KMS-11 (cell line): ENCODE results near the gene HTR2C.

Source experiments
- H2AFZ ChIP-seq: fragments of 200-600 bp; sonication (generic); 2 replicates; pipeline ENCODE4 v1.6.1; 2016; ENCODE audit warnings: antibody characterized with exemption, mixed run types, low read depth
- H3K27ac ChIP-seq: fragments of 200-600 bp; sonication (generic); 2 replicates; pipeline ENCODE4 v1.6.1; 2016; ENCODE audit warnings: mild to moderate bottlenecking, mixed run types
- H3K27me3 ChIP-seq: fragments of 200-600 bp; sonication (generic); 2 replicates; pipeline ENCODE4 v1.6.1; 2017; ENCODE audit warnings: mild to moderate bottlenecking, low read depth, mixed run types, moderate library complexity; ENCODE audit not compliant: insufficient read depth
- H3K36me3 ChIP-seq: fragments of 200-600 bp; sonication (generic); 2 replicates; pipeline ENCODE4 v1.6.1; 2017; ENCODE audit warnings: mild to moderate bottlenecking, mixed run types; ENCODE audit not compliant: insufficient read depth
- H3K4me1 ChIP-seq: fragments of 200-600 bp; sonication (generic); 2 replicates; pipeline ENCODE4 v1.6.1; 2016; ENCODE audit warnings: mild to moderate bottlenecking, low read depth, mixed run types; ENCODE audit not compliant: poor library complexity, severe bottlenecking
- H3K4me2 ChIP-seq: fragments of 200-600 bp; sonication (generic); 2 replicates; pipeline ENCODE4 v1.7.0; 2016; ENCODE audit warnings: mild to moderate bottlenecking, mixed run types
- H3K4me3 ChIP-seq: fragments of 200-600 bp; sonication (generic); IDR thresholded peaks from 2 replicates; pipeline ENCODE4 v1.6.1; 2017; ENCODE audit warnings: low read depth, low read length, mixed read lengths; ENCODE audit not compliant: insufficient read depth
- H3K79me2 ChIP-seq: fragments of 200-600 bp; sonication (generic); 2 replicates; pipeline ENCODE4 v1.6.1; 2016; ENCODE audit warnings: low read depth, mixed run types; ENCODE audit not compliant: insufficient read depth
- H3K9ac ChIP-seq: fragments of 200-600 bp; sonication (generic); 2 replicates; pipeline ENCODE4 v1.6.1; 2016; ENCODE audit warnings: mild to moderate bottlenecking, mixed run types
- H4K20me1 ChIP-seq: fragments of 200-600 bp; sonication (generic); 2 replicates; pipeline ENCODE4 v1.6.1; 2016; ENCODE audit warnings: mild to moderate bottlenecking, mixed run types; ENCODE audit not compliant: insufficient read depth
- TF ChIP-seq, protein P1 (sequence below): fragments of 200-600 bp; sonication (generic); conservative IDR thresholded peaks from 2 replicates; pipeline ENCODE4 v1.6.1; 2017; ENCODE audit warnings: low read depth, mild to moderate bottlenecking, antibody characterized with exemption, low read length, moderate library complexity, mixed read lengths

Gene HTR2C

GRCh38 chrX:114582698-114583395 is 1.0 kb upstream of the HTR2C start:
- no peak overlapping the region for H3K9ac ChIP-seq
- no peaks in the 10 kb centered on the region for H3K4me1 ChIP-seq
- no peak overlapping the region for H3K27ac ChIP-seq
- H3K4me3 ChIP-seq, result no peak overlapping the region
- H2AFZ ChIP-seq, result no peak overlapping the region
- H3K36me3 ChIP-seq, result no peaks in the 10 kb centered on the region
- no peaks in the 10 kb centered on the region for H3K79me2 ChIP-seq
- no peaks in the 10 kb centered on the region for H3K27me3 ChIP-seq
- TF ChIP-seq, protein P1, sequence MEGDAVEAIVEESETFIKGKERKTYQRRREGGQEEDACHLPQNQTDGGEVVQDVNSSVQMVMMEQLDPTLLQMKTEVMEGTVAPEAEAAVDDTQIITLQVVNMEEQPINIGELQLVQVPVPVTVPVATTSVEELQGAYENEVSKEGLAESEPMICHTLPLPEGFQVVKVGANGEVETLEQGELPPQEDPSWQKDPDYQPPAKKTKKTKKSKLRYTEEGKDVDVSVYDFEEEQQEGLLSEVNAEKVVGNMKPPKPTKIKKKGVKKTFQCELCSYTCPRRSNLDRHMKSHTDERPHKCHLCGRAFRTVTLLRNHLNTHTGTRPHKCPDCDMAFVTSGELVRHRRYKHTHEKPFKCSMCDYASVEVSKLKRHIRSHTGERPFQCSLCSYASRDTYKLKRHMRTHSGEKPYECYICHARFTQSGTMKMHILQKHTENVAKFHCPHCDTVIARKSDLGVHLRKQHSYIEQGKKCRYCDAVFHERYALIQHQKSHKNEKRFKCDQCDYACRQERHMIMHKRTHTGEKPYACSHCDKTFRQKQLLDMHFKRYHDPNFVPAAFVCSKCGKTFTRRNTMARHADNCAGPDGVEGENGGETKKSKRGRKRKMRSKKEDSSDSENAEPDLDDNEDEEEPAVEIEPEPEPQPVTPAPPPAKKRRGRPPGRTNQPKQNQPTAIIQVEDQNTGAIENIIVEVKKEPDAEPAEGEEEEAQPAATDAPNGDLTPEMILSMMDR, result no peak
- no peaks in the 10 kb centered on the region for H4K20me1 ChIP-seq
- no peak overlapping the region for H3K4me2 ChIP-seq

DNA sequence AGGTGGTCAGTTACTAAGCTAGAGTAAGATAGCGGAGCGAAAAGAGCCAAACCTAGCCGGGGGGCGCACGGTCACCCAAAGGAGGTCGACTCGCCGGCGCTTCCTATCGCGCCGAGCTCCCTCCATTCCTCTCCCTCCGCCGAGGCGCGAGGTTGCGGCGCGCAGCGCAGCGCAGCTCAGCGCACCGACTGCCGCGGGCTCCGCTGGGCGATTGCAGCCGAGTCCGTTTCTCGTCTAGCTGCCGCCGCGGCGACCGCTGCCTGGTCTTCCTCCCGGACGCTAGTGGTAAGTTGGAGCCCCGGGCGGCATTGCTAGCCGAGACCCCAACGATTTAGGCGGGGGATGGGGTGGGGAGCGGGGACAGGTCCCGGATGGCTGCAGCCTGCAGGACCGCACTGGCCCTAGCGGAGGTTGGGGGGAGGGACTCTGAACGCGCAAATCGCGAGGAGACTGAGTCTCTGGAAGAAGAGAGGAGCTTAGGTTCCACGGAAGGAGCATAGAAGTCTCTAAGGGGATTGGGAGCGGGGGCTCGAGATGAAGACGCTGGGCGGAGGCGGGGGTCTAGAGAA is 573 bp downstream of the HTR2C start:
- TF ChIP-seq, protein P1, result no peak
- no peak overlapping the region for H3K9ac ChIP-seq
- no peak overlapping the region for H2AFZ ChIP-seq
- H3K27ac ChIP-seq, result no peak overlapping the region
- H3K4me1 ChIP-seq, result no peaks in the 10 kb centered on the region
- no peaks in the 10 kb centered on the region for H3K27me3 ChIP-seq
- no peaks in the 10 kb centered on the region for H3K36me3 ChIP-seq
- H3K79me2 ChIP-seq, result no peaks in the 10 kb centered on the region
- H4K20me1 ChIP-seq, result no peaks in the 10 kb centered on the region
- H3K4me2 ChIP-seq, result no peak overlapping the region
- no peak overlapping the region for H3K4me3 ChIP-seq

DNA sequence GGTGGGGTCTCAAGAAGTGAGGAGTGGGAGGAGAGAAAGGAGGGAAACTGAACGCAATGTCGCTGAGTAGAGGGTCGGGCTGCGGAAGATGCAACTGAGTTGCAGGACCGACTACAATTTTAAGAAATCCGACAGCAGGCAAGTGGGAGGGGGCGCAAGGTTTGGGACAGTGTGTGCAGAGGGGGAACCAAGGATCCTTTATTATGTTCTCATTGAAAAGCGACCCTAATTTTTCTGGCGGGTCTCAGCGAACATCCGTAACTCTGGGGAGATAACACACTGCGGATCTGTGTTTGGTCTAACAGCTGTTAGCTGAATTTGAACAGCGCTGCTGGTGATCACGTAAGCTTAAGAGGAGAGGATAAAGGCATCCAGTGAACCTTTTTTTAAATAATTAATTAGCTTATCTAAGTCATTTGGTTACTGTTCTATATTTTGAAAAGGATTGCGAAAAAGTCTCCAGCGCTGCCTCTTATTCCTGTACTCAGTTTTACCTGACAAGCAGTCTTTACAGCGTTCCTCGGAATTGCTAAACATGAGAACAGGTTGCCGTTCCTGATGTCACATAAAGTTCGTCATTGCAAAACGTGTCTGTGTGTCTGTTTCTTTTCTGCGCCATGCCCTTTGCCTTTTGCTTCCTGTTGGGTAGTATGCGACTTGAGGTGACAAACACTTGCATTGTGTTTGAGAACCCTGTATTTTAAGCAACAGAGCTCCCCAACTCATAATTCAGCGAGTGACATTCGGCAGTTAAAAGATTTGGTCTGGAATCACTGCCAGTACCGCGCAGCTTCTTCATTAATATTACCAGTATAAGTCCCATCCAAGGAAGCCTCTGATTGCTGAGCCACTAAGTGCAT is 1.3 kb downstream of the HTR2C start:
- Histone ChIP-seq H4K20me1 (no peaks in the 10 kb centered on the region), H3K4me3 (no peak overlapping the region), H3K79me2 (no peaks in the 10 kb centered on the region), H3K4me2 (no peak overlapping the region), H3K9ac (no peak overlapping the region), H3K27me3 (no peaks in the 10 kb centered on the region), H3K36me3 (no peaks in the 10 kb centered on the region), H3K4me1 (no peaks in the 10 kb centered on the region), H2AFZ (no peak overlapping the region), H3K27ac (no peak overlapping the region)
- TF ChIP-seq, protein P1, result no peak

GRCh38 chrX:114591121-114591520 is 7.2 kb downstream of the HTR2C start:
- H3K9ac ChIP-seq, result no peak overlapping the region
- H3K27me3 ChIP-seq, result no peaks in the 10 kb centered on the region
- TF ChIP-seq, protein P1, result no peak
- no peaks in the 10 kb centered on the region for H3K79me2 ChIP-seq
- no peak overlapping the region for H3K4me2 ChIP-seq
- H2AFZ ChIP-seq, result no peak overlapping the region
- no peak overlapping the region for H3K4me3 ChIP-seq
- H4K20me1 ChIP-seq, result no peaks in the 10 kb centered on the region
- H3K4me1 ChIP-seq, result no peaks in the 10 kb centered on the region
- H3K36me3 ChIP-seq, result no peaks in the 10 kb centered on the region
- H3K27ac ChIP-seq, result no peak overlapping the region
